ENCODE data around the gene SMOC1. TPM values are rescaled to one million over a fixed set of nuclear protein-coding genes. Genes with fewer than 3 reads are reported as not detected.

SMOC1 gene
- polyA plus RNA-seq, 3 donors, result not detected

- Mint-ChIP-seq H3K9me3 (no peaks in the 10 kb centered on the region), H3K27me3 (ENCODE audit: low read depth in 3 of 3) (peaks cover 5 to 6% (median 5%) of the 10 kb centered on the region in 3 donors), H3K27ac (no peak overlapping the region), H3K4me1 (no peaks in the 10 kb centered on the region), H3K36me3 (no peaks in the 10 kb centered on the region), H3K4me3 (no peak overlapping the region)
- intact Hi-C loops (cut with micrococcal nuclease), result no loop called here
- no peak overlapping the region for H3K9ac ChIP-seq (ENCODE audit: insufficient read depth, low read length, poor library complexity, severe bottlenecking)
- no peaks in the 10 kb centered on the region for H3K27me3 ChIP-seq (ENCODE audit: control insufficient read depth in 2 of 2, insufficient read depth in 2 of 2, low read length in 2 of 2)
- H3K9me3 ChIP-seq (replicated peaks in 1 of 2; ENCODE audit: control insufficient read depth in 1 of 2, insufficient read depth in 1 of 2, low read length in 2 of 2), result no peaks in the 10 kb centered on the region
- no peak overlapping the region for H2AFZ ChIP-seq (ENCODE audit: insufficient read depth, low read depth, low read length, poor library complexity, severe bottlenecking)
- no peak for TF ChIP-seq CTCF (IDR thresholded peaks at IDR 0.05)
- H3K4me1 ChIP-seq (ENCODE audit: control insufficient read depth in 1 of 2, insufficient read depth in 2 of 2, low read length in 2 of 2), result no peaks in the 10 kb centered on the region
- no peak overlapping the region for H3K4me2 ChIP-seq (replicated peaks; ENCODE audit: extremely low read depth, low read length, poor library complexity, severe bottlenecking)
- no peaks in the 10 kb centered on the region for H3K79me2 ChIP-seq (ENCODE audit: insufficient read depth, low read length)
- 71% methylated on average over 2 of the region's 2 CpGs for WGBS (ENCODE audit: insufficient coverage)
- no peaks in the 10 kb centered on the region for H4K20me1 ChIP-seq (ENCODE audit: insufficient read depth, low read length)
- H3K27ac ChIP-seq (ENCODE audit: low read depth in 1 of 2, low read length in 2 of 2), result no peak overlapping the region
- H3K4me3 ChIP-seq (replicated peaks in 1 of 3; ENCODE audit: low read depth in 2 of 3, low read length in 3 of 3), result no peak overlapping the region
- no peak for DNase-seq
- H3K36me3 ChIP-seq (replicated peaks in 1 of 2; ENCODE audit: control insufficient read depth in 1 of 2, insufficient read depth in 2 of 2, low read length in 2 of 2), result no peaks in the 10 kb centered on the region
Observed at GRCh38 chr14:70043001-70043400, 163.8 kb downstream of the SMOC1 start.

GRCh38 chr14:70045310-70045709 lies 166.1 kb downstream of the SMOC1 start:
- Histone ChIP-seq H3K27ac (ENCODE audit: low read depth in 1 of 2, low read length in 2 of 2) (no peak overlapping the region), H3K9ac (ENCODE audit: insufficient read depth, low read length, poor library complexity, severe bottlenecking) (no peak overlapping the region), H4K20me1 (ENCODE audit: insufficient read depth, low read length) (no peaks in the 10 kb centered on the region), H3K79me2 (ENCODE audit: insufficient read depth, low read length) (no peaks in the 10 kb centered on the region), H3K27me3 (ENCODE audit: control insufficient read depth in 2 of 2, insufficient read depth in 2 of 2, low read length in 2 of 2) (no peaks in the 10 kb centered on the region), H3K36me3 (replicated peaks in 1 of 2; ENCODE audit: control insufficient read depth in 1 of 2, insufficient read depth in 2 of 2, low read length in 2 of 2) (no peaks in the 10 kb centered on the region), H3K4me2 (replicated peaks; ENCODE audit: extremely low read depth, low read length, poor library complexity, severe bottlenecking) (no peak overlapping the region), H3K4me3 (replicated peaks in 1 of 3; ENCODE audit: low read depth in 2 of 3, low read length in 3 of 3) (no peak overlapping the region), H2AFZ (ENCODE audit: insufficient read depth, low read depth, low read length, poor library complexity, severe bottlenecking) (no peak overlapping the region), H3K4me1 (ENCODE audit: control insufficient read depth in 1 of 2, insufficient read depth in 2 of 2, low read length in 2 of 2) (no peaks in the 10 kb centered on the region), H3K9me3 (replicated peaks in 1 of 2; ENCODE audit: control insufficient read depth in 1 of 2, insufficient read depth in 1 of 2, low read length in 2 of 2) (no peaks in the 10 kb centered on the region)
- H3K36me3 Mint-ChIP-seq, result no peaks in the 10 kb centered on the region
- peaks cover 1 to 5% (median 4%) of the 10 kb centered on the region in 3 donors for H3K27me3 Mint-ChIP-seq (ENCODE audit: low read depth in 3 of 3)
- no peak overlapping the region for H3K27ac Mint-ChIP-seq
- H3K4me1 Mint-ChIP-seq, result no peaks in the 10 kb centered on the region
- intact Hi-C loops (cut with micrococcal nuclease), result no loop called here
- TF ChIP-seq CTCF (IDR thresholded peaks at IDR 0.05), result no peak
- H3K4me3 Mint-ChIP-seq, result no peak overlapping the region
- WGBS (ENCODE audit: insufficient coverage), result 100% methylated on average over 2 of the region's 4 CpGs
- no peaks in the 10 kb centered on the region for H3K9me3 Mint-ChIP-seq
- DNase-seq, result no peak
